ENCODE measurements around the gene ICAM2. TPM values are rescaled to one million over a fixed set of nuclear protein-coding genes. Genes with fewer than 3 reads are reported as not detected.

Gene ICAM2
- total and polyA plus RNA-seq, 2 donors (not counting 1 experiment from before 2014, with no cell fraction given), result 48.7 to 149 TPM

DNA sequence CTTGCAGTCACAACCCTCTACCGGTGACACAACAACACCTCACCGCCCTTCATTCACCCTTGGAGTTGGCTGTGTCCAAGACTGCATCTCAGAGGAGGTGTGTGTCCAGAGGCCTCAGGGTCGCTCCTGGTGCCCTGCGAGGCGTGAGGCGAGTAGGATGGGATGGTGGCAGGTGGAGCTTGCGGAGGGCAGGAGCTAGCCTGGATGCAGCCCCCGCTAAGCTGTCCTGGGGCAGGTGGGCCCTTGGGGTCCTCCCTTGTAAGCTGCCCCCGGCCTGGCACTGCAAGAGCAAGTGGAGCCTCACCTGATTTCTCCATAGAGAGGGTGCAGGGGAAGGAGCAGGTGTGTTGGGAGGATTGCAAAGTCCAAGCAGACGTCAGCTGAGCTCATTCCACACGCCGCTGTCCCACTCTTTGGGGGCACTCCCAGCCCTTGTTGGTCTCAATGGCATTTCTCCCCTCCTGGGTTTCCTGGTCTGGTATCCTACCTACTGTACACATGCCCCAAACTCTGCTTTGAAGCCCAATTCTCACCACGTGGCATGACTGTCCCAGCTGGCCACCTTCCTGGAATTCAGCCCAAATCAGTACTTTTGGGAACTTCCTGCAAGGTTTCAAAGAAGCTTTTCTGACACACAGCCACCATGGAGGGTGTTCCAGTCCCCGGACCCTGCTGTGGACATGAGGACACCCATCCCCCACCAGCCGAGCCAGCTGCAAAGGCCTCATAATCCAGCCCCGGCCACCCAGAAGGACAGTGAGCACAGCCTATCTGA, 18.1 kb upstream of the ICAM2 start:
- intact Hi-C loops (cut with micrococcal nuclease), result no loop called here
- POLR2A ChIA-PET, result no interaction called here

DNA sequence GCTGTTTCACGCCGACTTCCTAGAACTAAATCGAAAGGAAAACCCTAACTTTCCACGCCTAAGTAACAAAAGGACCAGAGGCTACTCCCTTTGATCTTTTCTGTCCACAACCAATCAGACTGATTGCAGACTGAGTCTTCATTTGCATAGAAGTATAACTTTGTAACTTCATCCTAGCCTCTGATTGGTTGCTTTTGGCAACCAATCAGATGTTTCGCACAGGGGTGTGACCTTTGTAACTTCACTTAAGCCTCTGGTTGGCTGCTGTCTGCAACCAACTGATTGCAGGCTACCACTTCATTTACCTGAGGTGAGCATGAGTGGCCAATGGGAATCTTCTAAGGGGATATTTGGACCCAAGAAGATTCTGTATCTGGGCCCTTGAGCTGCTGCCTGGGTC, 17.4 kb upstream of the ICAM2 start:
- no peak for ATAC-seq (ENCODE audit: low read depth)
- ChIA-PET POLR2A (no interaction called here), CTCF (interaction anchor here (2.0 kb wide), 1 partner anchor 9 kb away, joined by 11 read pairs; no protein-coding TSS in a partner anchor)
- H3K4me3 ChIP-seq (ENCODE audit: control extremely low read depth in 1 of 5, extremely low read depth in 1 of 5, insufficient read depth in 1 of 5, low read depth in 2 of 5, low read length in 4 of 5), result no peak overlapping the region
- Mint-ChIP-seq H3K27ac (no peak overlapping the region), H3K4me1 (no peaks in the 10 kb centered on the region), H3K4me3 (no peak overlapping the region), H3K9me3 (ENCODE audit: insufficient read depth) (no peaks in the 10 kb centered on the region), H3K27me3 (no peaks in the 10 kb centered on the region)
- TF ChIP-seq EZH2 (IDR thresholded peaks at IDR 0.05; ENCODE audit: borderline replicate concordance, insufficient read depth, low read depth, low read length, poor library complexity, severe bottlenecking), result no peak
- TF ChIP-seq, protein P1, sequence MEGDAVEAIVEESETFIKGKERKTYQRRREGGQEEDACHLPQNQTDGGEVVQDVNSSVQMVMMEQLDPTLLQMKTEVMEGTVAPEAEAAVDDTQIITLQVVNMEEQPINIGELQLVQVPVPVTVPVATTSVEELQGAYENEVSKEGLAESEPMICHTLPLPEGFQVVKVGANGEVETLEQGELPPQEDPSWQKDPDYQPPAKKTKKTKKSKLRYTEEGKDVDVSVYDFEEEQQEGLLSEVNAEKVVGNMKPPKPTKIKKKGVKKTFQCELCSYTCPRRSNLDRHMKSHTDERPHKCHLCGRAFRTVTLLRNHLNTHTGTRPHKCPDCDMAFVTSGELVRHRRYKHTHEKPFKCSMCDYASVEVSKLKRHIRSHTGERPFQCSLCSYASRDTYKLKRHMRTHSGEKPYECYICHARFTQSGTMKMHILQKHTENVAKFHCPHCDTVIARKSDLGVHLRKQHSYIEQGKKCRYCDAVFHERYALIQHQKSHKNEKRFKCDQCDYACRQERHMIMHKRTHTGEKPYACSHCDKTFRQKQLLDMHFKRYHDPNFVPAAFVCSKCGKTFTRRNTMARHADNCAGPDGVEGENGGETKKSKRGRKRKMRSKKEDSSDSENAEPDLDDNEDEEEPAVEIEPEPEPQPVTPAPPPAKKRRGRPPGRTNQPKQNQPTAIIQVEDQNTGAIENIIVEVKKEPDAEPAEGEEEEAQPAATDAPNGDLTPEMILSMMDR (IDR thresholded peaks at IDR 0.05), result no peak
- H3K27me3 ChIP-seq (replicated peaks in 1 of 4; ENCODE audit: control extremely low read depth in 1 of 4, control insufficient read depth in 3 of 4, insufficient read depth in 4 of 4, low read length in 3 of 4), result no peaks in the 10 kb centered on the region
- H3K36me3 ChIP-seq (replicated peaks in 1 of 2; ENCODE audit: control extremely low read depth in 1 of 2, control insufficient read depth in 1 of 2, extremely low read depth in 1 of 2, insufficient read depth in 2 of 2, low read length in 1 of 2), result no peaks in the 10 kb centered on the region
- 100% methylated on average over 4 of the region's 5 CpGs for WGBS (ENCODE audit: insufficient coverage)
- no peak overlapping the region for H3K4me2 ChIP-seq (replicated peaks; ENCODE audit: low read depth, low read length, poor library complexity, severe bottlenecking)
- H2AFZ ChIP-seq (ENCODE audit: insufficient read depth, low read depth, low read length, poor library complexity, severe bottlenecking), result no peak overlapping the region
- H3K79me2 ChIP-seq (ENCODE audit: control insufficient read depth, insufficient read depth, low read length), result no peaks in the 10 kb centered on the region
- no peak for DNase-seq
- no peaks in the 10 kb centered on the region for H3K9me3 ChIP-seq (ENCODE audit: control extremely low read depth in 1 of 3, control insufficient read depth in 2 of 3, insufficient read depth in 1 of 3, low read length in 2 of 3)
- no peaks in the 10 kb centered on the region for H4K20me1 ChIP-seq (ENCODE audit: control insufficient read depth, insufficient read depth, low read length, poor library complexity, severe bottlenecking)
- no peak overlapping the region for H3K9ac ChIP-seq (ENCODE audit: low read length)
- no peak overlapping the region for H3K27ac ChIP-seq (ENCODE audit: low read length in 2 of 2)
- intact Hi-C loops (cut with micrococcal nuclease), result no loop called here
- H3K4me1 ChIP-seq (ENCODE audit: control insufficient read depth in 2 of 2, insufficient read depth in 2 of 2, low read length in 2 of 2), result no peaks in the 10 kb centered on the region

More for the DNA sequence above, 18.1 kb upstream of the ICAM2 start:
- Mint-ChIP-seq H3K27ac (no peak overlapping the region), H3K9me3 (ENCODE audit: insufficient read depth) (no peaks in the 10 kb centered on the region), H3K4me1 (no peaks in the 10 kb centered on the region), H3K27me3 (no peaks in the 10 kb centered on the region), H3K4me3 (no peak overlapping the region)
- no peaks in the 10 kb centered on the region for H3K36me3 ChIP-seq (replicated peaks in 1 of 2; ENCODE audit: control extremely low read depth in 1 of 2, control insufficient read depth in 1 of 2, extremely low read depth in 1 of 2, insufficient read depth in 2 of 2, low read length in 1 of 2)
- H3K4me2 ChIP-seq (replicated peaks; ENCODE audit: low read depth, low read length, poor library complexity, severe bottlenecking), result no peak overlapping the region
- no peak overlapping the region for H3K27ac ChIP-seq (ENCODE audit: low read length in 2 of 2)
- no peaks in the 10 kb centered on the region for H4K20me1 ChIP-seq (ENCODE audit: control insufficient read depth, insufficient read depth, low read length, poor library complexity, severe bottlenecking)
- TF ChIP-seq EZH2 (IDR thresholded peaks at IDR 0.05; ENCODE audit: borderline replicate concordance, insufficient read depth, low read depth, low read length, poor library complexity, severe bottlenecking), result no peak
- TF ChIP-seq, protein P1 (IDR thresholded peaks at IDR 0.05), result no peak
- no peaks in the 10 kb centered on the region for H3K9me3 ChIP-seq (ENCODE audit: control extremely low read depth in 1 of 3, control insufficient read depth in 2 of 3, insufficient read depth in 1 of 3, low read length in 2 of 3)
- DNase-seq (no peak), ATAC-seq (ENCODE audit: low read depth) (no peak)
- WGBS (ENCODE audit: insufficient coverage), result 87% methylated on average over 16 of the region's 16 CpGs
- H3K4me1 ChIP-seq (ENCODE audit: control insufficient read depth in 2 of 2, insufficient read depth in 2 of 2, low read length in 2 of 2), result no peaks in the 10 kb centered on the region
- CTCF ChIA-PET, result interaction anchor here (0.8 to 1.1 kb wide), 3 partner anchors 9 to 136 kb away, joined by 4 to 5 read pairs (median 4); no protein-coding TSS in a partner anchor
- H3K27me3 ChIP-seq (replicated peaks in 1 of 4; ENCODE audit: control extremely low read depth in 1 of 4, control insufficient read depth in 3 of 4, insufficient read depth in 4 of 4, low read length in 3 of 4), result no peaks in the 10 kb centered on the region
- H3K9ac ChIP-seq (ENCODE audit: low read length), result no peak overlapping the region
- no peak overlapping the region for H3K4me3 ChIP-seq (ENCODE audit: control extremely low read depth in 1 of 5, extremely low read depth in 1 of 5, insufficient read depth in 1 of 5, low read depth in 2 of 5, low read length in 4 of 5)
- H3K79me2 ChIP-seq (ENCODE audit: control insufficient read depth, insufficient read depth, low read length), result no peaks in the 10 kb centered on the region
- H2AFZ ChIP-seq (ENCODE audit: insufficient read depth, low read depth, low read length, poor library complexity, severe bottlenecking), result no peak overlapping the region
